SK-N-SH (cell line): Measurements from ENCODE around the gene MAP1B. TPM values are rescaled to one million over a fixed set of nuclear protein-coding genes. Genes with fewer than 3 reads are reported as not detected.

Source experiments
- CTCF ChIA-PET: fragments of 300-600, 350-600 bp; formaldehyde crosslinking; extraction: SDS; loops from one replicate; lab custom pipeline; 2021; lab: Yijun Ruan, JAX
- POLR2A ChIA-PET: fragments of 350-600 bp; sonication (Branson Sonifier 250); formaldehyde crosslinking; extraction: SDS; loops from one replicate; lab custom pipeline; 2020; ENCODE audit warnings: antibody characterized with exemption, inconsistent platforms; lab: Yijun Ruan, JAX
- DNase-seq: peaks from one replicate; pipeline ENCODE4 v3.0.0; 2012
- H2AFZ ChIP-seq: fragments of 200-600 bp; sonication (generic); 2 replicates; pipeline ENCODE4 v1.8.1; 2016; ENCODE audit warnings: antibody characterized with exemption, mild to moderate bottlenecking, low read depth
- H3F3A ChIP-seq: fragments of 200-600 bp; sonication (generic); replicated peaks from 2 replicates; pipeline ENCODE3; 2016; ENCODE audit warnings: antibody characterized with exemption, mild to moderate bottlenecking; ENCODE audit not compliant: insufficient read depth
- H3K27ac ChIP-seq, 2 experiments: fragments of 200-500 bp in 1 of 2; fragments of 200-600 bp in 1 of 2; sonication (Bioruptor generic) in 1 of 2; sonication (generic), shearing (Covaris generic) in 1 of 2; 2 replicates each; pipeline versions ENCODE4 v1.5.1 to v1.6.1; 2014 to 2016; ENCODE audit warnings: low read depth in 2 of 2, inconsistent platforms in 1 of 2, low read length in 1 of 2, mild to moderate bottlenecking in 1 of 2, mixed read lengths in 1 of 2
- H3K27me3 ChIP-seq: fragments of 200-600 bp; sonication (generic), shearing (Covaris generic); 2 replicates; pipeline ENCODE4 v1.6.1; 2016; ENCODE audit warnings: mixed run types; ENCODE audit not compliant: insufficient read depth
- H3K36me3 ChIP-seq, 2 experiments: fragments of 200-500 bp in 1 of 2; fragments of 200-600 bp in 1 of 2; sonication (Bioruptor generic) in 1 of 2; sonication (generic) in 1 of 2; replicated peaks in 1 of 2; 2 replicates each; pipeline versions ENCODE3 to v1.5.1; 2014 to 2016; ENCODE audit warnings: low read length in 1 of 2, mild to moderate bottlenecking in 1 of 2; ENCODE audit not compliant: insufficient read depth in 2 of 2, control insufficient read depth in 1 of 2
- H3K4me1 ChIP-seq, 2 experiments: fragments of 200-500 bp in 1 of 2; fragments of 200-600 bp in 1 of 2; sonication (Bioruptor generic) in 1 of 2; sonication (generic), shearing (Covaris generic) in 1 of 2; 2 replicates each; pipeline versions ENCODE4 v1.5.1 to v1.6.1; 2014 to 2016; ENCODE audit warnings: low read depth in 1 of 2, low read length in 1 of 2, mixed run types in 1 of 2; ENCODE audit not compliant: insufficient read depth in 2 of 2, control insufficient read depth in 1 of 2
- H3K4me2 ChIP-seq: fragments of 200-600 bp; sonication (generic), shearing (Covaris generic); 2 replicates; pipeline ENCODE4 v1.6.1; 2017; ENCODE audit warnings: mixed run types
- H3K4me3 ChIP-seq, 2 experiments: fragments of 200-500 bp in 1 of 2; fragments of 200-600 bp in 1 of 2; sonication (Bioruptor generic) in 1 of 2; sonication (generic), shearing (Covaris generic) in 1 of 2; 2 replicates each; pipeline versions ENCODE4 v1.5.1 to v1.8.1; 2014 to 2016; ENCODE audit warnings: low read depth in 2 of 2, inconsistent platforms in 1 of 2, low read length in 1 of 2, mild to moderate bottlenecking in 1 of 2, mixed read lengths in 1 of 2, moderate library complexity in 1 of 2
- H3K79me2 ChIP-seq: fragments of 200-600 bp; sonication (generic); 2 replicates; pipeline ENCODE4 v1.8.1; 2017; ENCODE audit warnings: mild to moderate bottlenecking; ENCODE audit not compliant: insufficient read depth
- H3K9ac ChIP-seq: fragments of 200-600 bp; sonication (generic); 2 replicates; pipeline ENCODE4 v1.6.1; 2017; ENCODE audit warnings: mixed run types
- H3K9me2 ChIP-seq: fragments of 200-600 bp; sonication (generic); 2 replicates; pipeline ENCODE4 v1.6.1; 2017; ENCODE audit warnings: mixed run types
- H3K9me3 ChIP-seq: fragments of 200-600 bp; sonication (generic); 2 replicates; pipeline ENCODE4 v1.6.1; 2017; ENCODE audit warnings: mixed run types, mild to moderate bottlenecking, moderate library complexity
- H4K20me1 ChIP-seq: fragments of 200-600 bp; sonication (generic); 2 replicates; pipeline ENCODE4 v1.6.1; 2017; ENCODE audit warnings: mild to moderate bottlenecking, mixed run types; ENCODE audit not compliant: insufficient read depth
- FOSL2 ChIP-seq: IDR thresholded peaks from 2 replicates; pipeline ENCODE4 v1.4.0; 2012; ENCODE audit warnings: low read depth, mild to moderate bottlenecking, moderate library complexity, borderline replicate concordance
- FOXJ3 ChIP-seq: sonication (generic); formaldehyde crosslinking; IDR thresholded peaks from 2 replicates; pipeline ENCODE4 v1.5.1; 2020; ENCODE audit warnings: mild to moderate bottlenecking, missing genetic modification reagents
- FOXM1 ChIP-seq: IDR thresholded peaks from 2 replicates; pipeline ENCODE4 v1.4.0; 2012; ENCODE audit warnings: low read depth, mild to moderate bottlenecking
- GABPA ChIP-seq: IDR thresholded peaks from 2 replicates; pipeline ENCODE4 v1.4.0; 2012; ENCODE audit warnings: low read depth, mild to moderate bottlenecking
- RXRA ChIP-seq: IDR thresholded peaks from 2 replicates; pipeline ENCODE4 v1.4.0; 2012; ENCODE audit warnings: low read depth, mild to moderate bottlenecking, borderline replicate concordance
- SIN3A ChIP-seq: IDR thresholded peaks from 2 replicates; pipeline ENCODE4 v1.6.1; 2012; ENCODE audit warnings: low read depth, mild to moderate bottlenecking, low read length, moderate library complexity, borderline replicate concordance
- TCF12 ChIP-seq: IDR thresholded peaks from 2 replicates; pipeline ENCODE4 v1.4.0; 2012
- USF1 ChIP-seq: IDR thresholded peaks from 2 replicates; pipeline ENCODE4 v1.4.0; 2012; ENCODE audit warnings: low read depth, borderline replicate concordance
- WGBS: methylation state at CpG from one replicate; pipeline ENCODE4 v1.1.6; 2017; ENCODE audit warnings: low lambda C conversion rate; 5-methylcytosine and 5-hydroxymethylcytosine counted together
- polyA plus RNA-seq, 3 experiments: library from polyadenylated mRNA; depleted of rRNA; stranded (reverse); fragments of >200 nt; gene quantifications; 2 replicates each; pipeline ENCODE4 v1.2.3, GENCODE V29; 2012
- TF ChIP-seq, protein P1 (sequence below): IDR thresholded peaks from 2 replicates; pipeline ENCODE4; 2012
- TF ChIP-seq, protein P2 (sequence below): IDR thresholded peaks from 2 replicates; pipeline ENCODE4 v1.6.1; 2012; ENCODE audit warnings: mild to moderate bottlenecking, low read depth, low read length, moderate library complexity

The MAP1B gene
- polyA plus RNA-seq, 1 of the 3 experiments (the other 2 are of a cell fraction) = 47.5 TPM

DNA sequence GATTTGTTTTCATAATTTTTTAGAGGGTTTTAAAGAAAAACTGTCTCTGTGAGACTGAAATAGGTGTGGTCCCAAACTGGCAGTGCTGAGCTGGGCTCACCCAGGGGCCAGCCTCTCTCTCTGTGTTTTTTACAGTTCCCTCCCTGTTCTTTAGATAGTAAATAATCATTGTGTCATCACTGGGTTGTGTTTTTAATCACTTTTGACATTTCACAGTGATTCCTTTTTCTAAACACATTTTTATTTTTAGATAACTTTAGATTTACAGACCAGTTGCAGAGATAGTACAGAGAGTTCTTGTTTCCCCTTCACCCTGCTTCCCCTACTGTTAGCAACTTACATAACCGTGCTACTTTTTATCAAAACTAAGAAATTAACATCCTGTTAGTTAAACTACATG lies 44.4 kb downstream of the MAP1B start:
- Histone ChIP-seq H3K9me2 (no peaks in the 10 kb centered on the region), H3K79me2 (peaks cover 100% of the 10 kb centered on the region), H3K27ac (peak overlapping the region; percentile 56 to 83), H3K27me3 (no peaks in the 10 kb centered on the region), H3K36me3 (peaks cover 61 to 76% of the 10 kb centered on the region in 2 experiments), H3F3A (peaks cover 45% of the 10 kb centered on the region), H3K4me3 (no peak overlapping the region), H3K4me2 (peak overlapping the region; percentile 26), H3K9me3 (no peaks in the 10 kb centered on the region), H3K4me1 (peaks cover 50 to 73% of the 10 kb centered on the region in 2 experiments), H2AFZ (no peak overlapping the region), H4K20me1 (peaks cover 99% of the 10 kb centered on the region), H3K9ac (no peak overlapping the region)
- DNase-seq = no peak
- CTCF ChIA-PET = no interaction called here
- WGBS = 68% methylated on average over 1 of the region's 1 CpG
- TF ChIP-seq, protein P1, sequence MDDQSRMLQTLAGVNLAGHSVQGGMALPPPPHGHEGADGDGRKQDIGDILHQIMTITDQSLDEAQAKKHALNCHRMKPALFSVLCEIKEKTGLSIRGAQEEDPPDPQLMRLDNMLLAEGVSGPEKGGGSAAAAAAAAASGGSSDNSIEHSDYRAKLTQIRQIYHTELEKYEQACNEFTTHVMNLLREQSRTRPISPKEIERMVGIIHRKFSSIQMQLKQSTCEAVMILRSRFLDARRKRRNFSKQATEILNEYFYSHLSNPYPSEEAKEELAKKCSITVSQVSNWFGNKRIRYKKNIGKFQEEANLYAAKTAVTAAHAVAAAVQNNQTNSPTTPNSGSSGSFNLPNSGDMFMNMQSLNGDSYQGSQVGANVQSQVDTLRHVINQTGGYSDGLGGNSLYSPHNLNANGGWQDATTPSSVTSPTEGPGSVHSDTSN = 0 out of 2 replicates have a peak, but pooled peaks have one; percentile 34
- TF ChIP-seq TCF12 = 0 out of 2 replicates have a peak, but pooled peaks have one; percentile 13
- TF ChIP-seq FOXM1 = no peak
- POLR2A ChIA-PET = no interaction called here

DNA sequence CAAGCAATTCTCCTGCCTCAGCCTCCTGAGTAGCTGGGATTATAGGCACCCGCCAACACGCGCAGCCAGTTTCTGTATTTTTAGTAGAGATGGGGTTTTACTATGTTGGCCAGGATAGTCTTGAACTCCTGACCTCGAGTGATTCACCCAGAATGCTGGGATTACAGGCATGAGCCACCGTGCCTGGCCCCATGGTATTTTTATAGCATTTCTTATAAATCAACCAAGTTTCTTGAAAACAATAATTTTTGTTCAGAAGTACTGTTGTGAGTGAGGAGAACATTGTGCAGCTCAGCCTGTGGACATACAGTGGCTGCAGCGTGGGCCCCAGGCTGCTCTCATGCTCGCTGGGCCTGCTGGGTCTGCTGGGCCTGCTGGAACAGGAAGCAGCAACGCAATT lies 45.3 kb downstream of the MAP1B start:
- WGBS = 84% methylated on average over 8 of the region's 8 CpGs

More for the DNA sequence above, 45.3 kb downstream of the MAP1B start:
- no peak overlapping the region for H2AFZ ChIP-seq
- peaks cover 43% of the 10 kb centered on the region for H3F3A ChIP-seq
- no peaks in the 10 kb centered on the region for H3K9me2 ChIP-seq
- no peak overlapping the region for H3K4me3 ChIP-seq
- peaks cover 100% of the 10 kb centered on the region for H3K79me2 ChIP-seq
- no peaks in the 10 kb centered on the region for H3K27me3 ChIP-seq
- peak overlapping the region; percentile 55 to 83 for H3K27ac ChIP-seq
- peaks cover 99% of the 10 kb centered on the region for H4K20me1 ChIP-seq
- DNase-seq = no peak
- POLR2A ChIA-PET = no interaction called here
- H3K4me1 ChIP-seq = peaks cover 52 to 79% of the 10 kb centered on the region in 2 experiments
- 0 out of 2 replicates have a peak overlapping the region, but pooled peaks have one; percentile 26 for H3K4me2 ChIP-seq
- H3K9me3 ChIP-seq = no peaks in the 10 kb centered on the region
- H3K9ac ChIP-seq = no peak overlapping the region
- TF ChIP-seq GABPA (no peak), USF1 (no peak), FOXJ3 (CRISPR knock-in tag) (no peak), RXRA (peak; percentile 61; the same call in 1 of the 2 replicates), SIN3A (no peak), FOSL2 (0 out of 2 replicates have a peak, but pooled peaks have one; percentile 11)
- TF ChIP-seq, protein P1 = no peak
- TF ChIP-seq, protein P2, sequence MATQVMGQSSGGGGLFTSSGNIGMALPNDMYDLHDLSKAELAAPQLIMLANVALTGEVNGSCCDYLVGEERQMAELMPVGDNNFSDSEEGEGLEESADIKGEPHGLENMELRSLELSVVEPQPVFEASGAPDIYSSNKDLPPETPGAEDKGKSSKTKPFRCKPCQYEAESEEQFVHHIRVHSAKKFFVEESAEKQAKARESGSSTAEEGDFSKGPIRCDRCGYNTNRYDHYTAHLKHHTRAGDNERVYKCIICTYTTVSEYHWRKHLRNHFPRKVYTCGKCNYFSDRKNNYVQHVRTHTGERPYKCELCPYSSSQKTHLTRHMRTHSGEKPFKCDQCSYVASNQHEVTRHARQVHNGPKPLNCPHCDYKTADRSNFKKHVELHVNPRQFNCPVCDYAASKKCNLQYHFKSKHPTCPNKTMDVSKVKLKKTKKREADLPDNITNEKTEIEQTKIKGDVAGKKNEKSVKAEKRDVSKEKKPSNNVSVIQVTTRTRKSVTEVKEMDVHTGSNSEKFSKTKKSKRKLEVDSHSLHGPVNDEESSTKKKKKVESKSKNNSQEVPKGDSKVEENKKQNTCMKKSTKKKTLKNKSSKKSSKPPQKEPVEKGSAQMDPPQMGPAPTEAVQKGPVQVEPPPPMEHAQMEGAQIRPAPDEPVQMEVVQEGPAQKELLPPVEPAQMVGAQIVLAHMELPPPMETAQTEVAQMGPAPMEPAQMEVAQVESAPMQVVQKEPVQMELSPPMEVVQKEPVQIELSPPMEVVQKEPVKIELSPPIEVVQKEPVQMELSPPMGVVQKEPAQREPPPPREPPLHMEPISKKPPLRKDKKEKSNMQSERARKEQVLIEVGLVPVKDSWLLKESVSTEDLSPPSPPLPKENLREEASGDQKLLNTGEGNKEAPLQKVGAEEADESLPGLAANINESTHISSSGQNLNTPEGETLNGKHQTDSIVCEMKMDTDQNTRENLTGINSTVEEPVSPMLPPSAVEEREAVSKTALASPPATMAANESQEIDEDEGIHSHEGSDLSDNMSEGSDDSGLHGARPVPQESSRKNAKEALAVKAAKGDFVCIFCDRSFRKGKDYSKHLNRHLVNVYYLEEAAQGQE = no peak
- peaks cover 63 to 72% of the 10 kb centered on the region in 2 experiments for H3K36me3 ChIP-seq
- CTCF ChIA-PET = no interaction called here
